Hepatocyte (in vitro differentiated cells): Measurements from ENCODE around the gene LUC7L. TPM values are rescaled to one million over a fixed set of nuclear protein-coding genes. Genes with fewer than 3 reads are reported as not detected.

Experiments
- DNase-seq: peaks from one replicate; pipeline ENCODE4 v3.0.0-alpha.2; 2016; ENCODE audit warnings: low spot score
- H2AFZ ChIP-seq: fragments of 200-600 bp; sonication (generic); 2 replicates; pipeline ENCODE4 v1.6.0; 2016; ENCODE audit warnings: antibody characterized with exemption, mild to moderate bottlenecking
- H3K27ac ChIP-seq: fragments of 200-600 bp; sonication (generic); 2 replicates; pipeline ENCODE4 v1.5.1; 2016; ENCODE audit warnings: mild to moderate bottlenecking
- H3K27me3 ChIP-seq: fragments of 200-600 bp; sonication (generic); 2 replicates; pipeline ENCODE4 v1.6.1; 2016
- H3K36me3 ChIP-seq: fragments of 200-600 bp; sonication (generic); replicated peaks from 2 replicates; pipeline ENCODE4 v1.5.1; 2016; ENCODE audit warnings: low read depth; ENCODE audit not compliant: insufficient read depth
- H3K4me1 ChIP-seq: fragments of 200-600 bp; sonication (generic); 2 replicates; pipeline ENCODE4 v1.5.1; 2016; ENCODE audit warnings: mild to moderate bottlenecking, moderate library complexity; ENCODE audit not compliant: insufficient read depth
- H3K4me2 ChIP-seq: fragments of 200-600 bp; sonication (generic); 2 replicates; pipeline ENCODE4 v1.6.0; 2016
- H3K4me3 ChIP-seq: fragments of 200-600 bp; sonication (generic); 2 replicates; pipeline ENCODE4 v1.5.1; 2016; ENCODE audit warnings: mild to moderate bottlenecking
- H3K79me2 ChIP-seq: fragments of 200-600 bp; sonication (generic); 2 replicates; pipeline ENCODE4 v1.6.0; 2017; ENCODE audit warnings: mild to moderate bottlenecking
- H3K9me2 ChIP-seq: fragments of 200-600 bp; sonication (generic); replicated peaks from 2 replicates; pipeline ENCODE4 v1.6.0; 2017; ENCODE audit warnings: mild to moderate bottlenecking; ENCODE audit not compliant: insufficient read depth
- H3K9me3 ChIP-seq: fragments of 200-600 bp; sonication (generic); 2 replicates; pipeline ENCODE4 v1.5.1; 2016; ENCODE audit warnings: low read depth, mild to moderate bottlenecking
- H4K20me1 ChIP-seq: fragments of 200-600 bp; sonication (generic); 2 replicates; pipeline ENCODE4 v1.6.0; 2016; ENCODE audit warnings: mild to moderate bottlenecking; ENCODE audit not compliant: insufficient read depth, poor library complexity, severe bottlenecking
- EZH2 ChIP-seq: fragments of 200-600 bp; sonication (generic); IDR thresholded peaks from 2 replicates; pipeline ENCODE4 v1.6.1; 2016; ENCODE audit warnings: antibody characterized with exemption, mild to moderate bottlenecking, borderline replicate concordance
- EZH2phosphoT487 ChIP-seq: fragments of 200-600 bp; sonication (generic); IDR thresholded peaks from one replicate; pipeline ENCODE4 v1.6.1; 2018; ENCODE audit warnings: antibody characterized with exemption, mild to moderate bottlenecking, low read depth, moderate library complexity; ENCODE audit not compliant: unreplicated experiment, severe bottlenecking
- WGBS: methylation state at CpG from one replicate; pipeline ENCODE4 v1.1.6; 2016; ENCODE audit warnings: low lambda C conversion rate; ENCODE audit errors: missing lambda C conversion rate; 5-methylcytosine and 5-hydroxymethylcytosine counted together
- polyA plus RNA-seq: library from polyadenylated mRNA; unstranded; fragments of >200 nt; fragmentation: Nextera tagmentation; extraction: Ambion mirVana; gene quantifications from 2 replicates; pipeline ENCODE4 v1.2.1, GENCODE V29; 2016
- total RNA-seq: library from RNA; depleted of rRNA; stranded (reverse); fragments of >200 nt; gene quantifications from 2 replicates; pipeline ENCODE4 v1.2.3, GENCODE V29; 2014
- TF ChIP-seq, protein P1 (sequence below): fragments of 200-600 bp; sonication (generic); IDR thresholded peaks from 2 replicates; pipeline ENCODE4 v1.5.1; 2016; ENCODE audit warnings: antibody characterized with exemption, mild to moderate bottlenecking; ENCODE audit not compliant: poor library complexity

Gene LUC7L
- total and polyA plus RNA-seq, 2 experiments from 2014 or later = 75.2 to 75.4 TPM

DNA sequence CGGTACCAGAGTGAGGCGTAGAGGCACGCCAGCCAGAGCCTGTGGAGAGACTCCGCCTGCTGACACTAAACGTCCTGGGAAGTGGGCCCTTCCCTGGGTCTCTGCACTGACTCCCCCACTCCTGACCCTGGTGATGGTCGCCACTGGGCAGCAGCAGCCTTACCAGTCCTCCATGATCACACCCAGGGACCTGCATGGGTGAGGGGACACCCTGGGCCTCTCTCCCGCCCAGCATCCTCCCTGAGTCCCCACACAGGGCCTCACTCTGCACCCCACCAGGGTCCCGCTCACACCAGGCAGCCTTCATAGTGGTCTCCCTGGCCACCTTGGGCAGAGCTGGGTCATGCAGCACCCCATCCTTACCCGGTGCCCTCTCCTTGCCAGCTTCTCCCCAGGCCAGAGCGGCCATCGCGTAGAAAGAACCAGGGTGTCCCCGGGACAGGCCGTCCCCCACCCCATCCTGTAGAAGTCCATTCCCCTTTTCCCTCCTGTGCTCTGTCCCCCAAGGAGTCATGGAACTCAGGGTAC is 35.8 kb upstream of the LUC7L start:
- 97% methylated on average over 14 of the region's 14 CpGs for WGBS
- Histone ChIP-seq H2AFZ (no peak overlapping the region), H3K36me3 (no peaks in the 10 kb centered on the region)

DNA sequence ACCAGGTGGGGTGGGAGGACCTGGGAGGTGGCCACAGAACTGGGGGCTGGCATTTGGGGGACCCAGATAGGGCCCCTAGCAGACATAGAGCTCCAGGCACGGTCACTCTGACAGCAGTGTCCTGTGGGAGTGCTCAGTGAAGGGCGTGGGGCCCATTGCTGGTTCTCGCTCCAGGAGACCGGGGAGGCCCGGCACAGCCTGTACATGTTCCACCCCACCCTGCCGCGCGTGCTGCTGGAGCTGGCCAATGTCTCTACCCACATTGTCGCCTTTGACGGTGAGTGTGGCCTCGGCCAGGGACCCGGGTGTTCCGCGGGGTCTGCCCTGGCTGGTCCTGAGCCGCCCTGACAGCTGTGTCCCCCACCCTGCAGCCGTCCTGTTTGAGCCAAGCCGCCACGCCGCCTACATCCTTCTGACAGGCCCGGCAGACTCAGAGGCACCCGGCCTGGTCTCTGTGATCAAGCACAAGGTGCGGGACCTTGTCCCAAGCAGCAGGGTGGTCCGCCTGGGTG is 35.2 kb upstream of the LUC7L start:
- Histone ChIP-seq H3K9me2 (no peaks in the 10 kb centered on the region), H3K27ac (no peak overlapping the region), H3K4me3 (no peak overlapping the region), H3K36me3 (no peaks in the 10 kb centered on the region), H4K20me1 (no peaks in the 10 kb centered on the region), H3K27me3 (no peaks in the 10 kb centered on the region), H3K79me2 (no peaks in the 10 kb centered on the region), H3K4me1 (no peaks in the 10 kb centered on the region), H2AFZ (no peak overlapping the region), H3K9me3 (no peaks in the 10 kb centered on the region), H3K4me2 (no peak overlapping the region)
- WGBS = 98% methylated on average over 20 of the region's 23 CpGs
- TF ChIP-seq EZH2phosphoT487 (no peak), EZH2 (no peak)
- TF ChIP-seq, protein P1, sequence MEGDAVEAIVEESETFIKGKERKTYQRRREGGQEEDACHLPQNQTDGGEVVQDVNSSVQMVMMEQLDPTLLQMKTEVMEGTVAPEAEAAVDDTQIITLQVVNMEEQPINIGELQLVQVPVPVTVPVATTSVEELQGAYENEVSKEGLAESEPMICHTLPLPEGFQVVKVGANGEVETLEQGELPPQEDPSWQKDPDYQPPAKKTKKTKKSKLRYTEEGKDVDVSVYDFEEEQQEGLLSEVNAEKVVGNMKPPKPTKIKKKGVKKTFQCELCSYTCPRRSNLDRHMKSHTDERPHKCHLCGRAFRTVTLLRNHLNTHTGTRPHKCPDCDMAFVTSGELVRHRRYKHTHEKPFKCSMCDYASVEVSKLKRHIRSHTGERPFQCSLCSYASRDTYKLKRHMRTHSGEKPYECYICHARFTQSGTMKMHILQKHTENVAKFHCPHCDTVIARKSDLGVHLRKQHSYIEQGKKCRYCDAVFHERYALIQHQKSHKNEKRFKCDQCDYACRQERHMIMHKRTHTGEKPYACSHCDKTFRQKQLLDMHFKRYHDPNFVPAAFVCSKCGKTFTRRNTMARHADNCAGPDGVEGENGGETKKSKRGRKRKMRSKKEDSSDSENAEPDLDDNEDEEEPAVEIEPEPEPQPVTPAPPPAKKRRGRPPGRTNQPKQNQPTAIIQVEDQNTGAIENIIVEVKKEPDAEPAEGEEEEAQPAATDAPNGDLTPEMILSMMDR = no peak
- no peak for DNase-seq

More for the DNA sequence above, 35.8 kb upstream of the LUC7L start:
- no peaks in the 10 kb centered on the region for H3K9me2 ChIP-seq
- H3K4me1 ChIP-seq = no peaks in the 10 kb centered on the region
- no peak for DNase-seq
- no peaks in the 10 kb centered on the region for H3K27me3 ChIP-seq
- H3K4me3 ChIP-seq = no peak overlapping the region
- H3K4me2 ChIP-seq = no peak overlapping the region
- H3K79me2 ChIP-seq = no peaks in the 10 kb centered on the region
- H3K9me3 ChIP-seq = no peaks in the 10 kb centered on the region
- TF ChIP-seq EZH2phosphoT487 = no peak
- TF ChIP-seq, protein P1 = no peak
- no peak for TF ChIP-seq EZH2
- no peak overlapping the region for H3K27ac ChIP-seq
- no peaks in the 10 kb centered on the region for H4K20me1 ChIP-seq

DNA sequence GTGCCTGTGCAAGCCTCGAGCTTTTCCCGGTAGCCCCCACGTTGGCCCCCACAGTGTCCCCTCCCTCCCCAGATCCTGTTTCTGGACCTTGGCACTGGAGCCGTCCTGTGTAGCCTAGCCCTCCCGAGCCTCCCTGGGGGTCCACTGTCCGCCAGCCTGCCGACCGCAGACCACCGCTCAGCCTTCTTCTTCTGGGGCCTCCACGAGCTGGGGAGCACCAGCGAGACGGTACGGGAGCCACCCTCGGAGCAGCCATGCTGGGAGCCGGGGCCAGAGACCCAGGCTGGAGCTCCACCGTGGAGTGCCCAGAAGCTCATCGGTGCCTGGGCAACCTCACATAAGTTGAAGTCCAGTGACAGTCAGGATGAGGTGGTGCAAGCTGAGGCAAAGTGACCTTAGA is 34.7 kb upstream of the LUC7L start:
- Histone ChIP-seq H3K27ac (no peak overlapping the region), H3K4me1 (no peaks in the 10 kb centered on the region), H3K4me2 (no peak overlapping the region), H3K9me2 (no peaks in the 10 kb centered on the region), H2AFZ (no peak overlapping the region), H3K4me3 (no peak overlapping the region), H3K79me2 (no peaks in the 10 kb centered on the region), H3K9me3 (no peaks in the 10 kb centered on the region), H3K27me3 (no peaks in the 10 kb centered on the region), H4K20me1 (no peaks in the 10 kb centered on the region), H3K36me3 (no peaks in the 10 kb centered on the region)
- 95% methylated on average over 15 of the region's 17 CpGs for WGBS
- DNase-seq = no peak
- TF ChIP-seq, protein P1 = no peak
- TF ChIP-seq EZH2phosphoT487 (no peak), EZH2 (no peak)
